IMR-90 (cell line): ENCODE results near the gene SLC15A3. TPM values are rescaled to one million over a fixed set of nuclear protein-coding genes. Genes with fewer than 3 reads are reported as not detected.
A peak's percentile ranks its signal among the peaks of the same experiment; 100 is the strongest.

Source experiments
- ATAC-seq: fragments of 200-7000 bp; cut with Tn5 transposase; 2 replicates; pipeline ENCODE4 v1.9.1; 2020; ENCODE audit warnings: low read depth, mild to moderate bottlenecking, moderate library complexity
- BruUV-seq: library from RNA; stranded (reverse); fragments of 400-500 nt; replicated peaks from 2 replicates; lab custom pipeline; 2021; lab: Mats Ljungman, UMichigan
- CTCF ChIA-PET: fragments of 300-600 bp; formaldehyde crosslinking; extraction: SDS; loops from one replicate; lab custom pipeline; 2021; ENCODE audit warnings: antibody characterized with exemption; lab: Yijun Ruan, JAX
- POLR2A ChIA-PET: fragments of 300-600 bp; sonication (Branson Sonifier 250); formaldehyde crosslinking; loops from one replicate; lab custom pipeline; 2022; ENCODE audit warnings: antibody characterized with exemption; ENCODE audit not compliant: unreplicated experiment; lab: Charles Lee
- DNase-seq: peaks from one replicate; pipeline ENCODE4 v3.0.0; 2013
- H2AFZ ChIP-seq: replicated peaks from 2 replicates; pipeline ENCODE3; 2013; ENCODE audit warnings: low read length, mild to moderate bottlenecking; ENCODE audit not compliant: poor library complexity
- H2AK5ac ChIP-seq: 2 replicates; pipeline ENCODE4 v1.6.1; 2013; ENCODE audit warnings: low read depth, low read length, inconsistent platforms
- H2AK9ac ChIP-seq: replicated peaks from 2 replicates; pipeline ENCODE3; 2013; ENCODE audit warnings: mild to moderate bottlenecking, low read depth, low read length, moderate library complexity; ENCODE audit not compliant: poor library complexity
- H2BK120ac ChIP-seq: 2 replicates; pipeline ENCODE4 v1.6.1; 2013; ENCODE audit warnings: low read depth, low read length, inconsistent platforms
- H2BK15ac ChIP-seq: 3 replicates; pipeline ENCODE4 v1.6.1; 2013; ENCODE audit warnings: low read depth, low read length, inconsistent platforms
- H2BK20ac ChIP-seq: 2 replicates; pipeline ENCODE4 v1.6.1; 2013; ENCODE audit warnings: low read depth, mild to moderate bottlenecking, inconsistent platforms, low read length, moderate library complexity
- H2BK5ac ChIP-seq: 2 replicates; pipeline ENCODE4 v1.6.1; 2013; ENCODE audit warnings: mild to moderate bottlenecking, low read depth, low read length, inconsistent platforms; ENCODE audit not compliant: poor library complexity, severe bottlenecking
- H3K14ac ChIP-seq: replicated peaks from 2 replicates; pipeline ENCODE4 v1.6.1; 2013; ENCODE audit warnings: low read depth, low read length, inconsistent platforms
- H3K18ac ChIP-seq: 2 replicates; pipeline ENCODE4 v1.6.1; 2013; ENCODE audit warnings: low read depth, low read length, control low read depth
- H3K23ac ChIP-seq: 2 replicates; pipeline ENCODE4 v1.6.1; 2013; ENCODE audit warnings: low read depth, low read length, inconsistent platforms
- H3K27ac ChIP-seq: 2 replicates; pipeline ENCODE4 v1.5.1; 2013; ENCODE audit warnings: mild to moderate bottlenecking, control low read depth, low read length; ENCODE audit not compliant: insufficient read depth
- H3K27me3 ChIP-seq: 2 replicates; pipeline ENCODE4 v1.6.1; 2013; ENCODE audit warnings: low read length; ENCODE audit not compliant: control insufficient read depth, insufficient read depth
- H3K36me3 ChIP-seq: 2 replicates; pipeline ENCODE4 v1.6.1; 2013; ENCODE audit warnings: low read length, mixed read lengths; ENCODE audit not compliant: control insufficient read depth, insufficient read depth
- H3K4ac ChIP-seq: 2 replicates; pipeline ENCODE4 v1.6.1; 2013; ENCODE audit warnings: low read depth, low read length, inconsistent platforms
- H3K4me1 ChIP-seq: 2 replicates; pipeline ENCODE4 v1.6.1; 2013; ENCODE audit warnings: low read length, mixed read lengths; ENCODE audit not compliant: control insufficient read depth, insufficient read depth
- H3K4me2 ChIP-seq: 2 replicates; pipeline ENCODE4 v1.6.1; 2013; ENCODE audit warnings: low read depth, mild to moderate bottlenecking, control low read depth, low read length, moderate library complexity
- H3K4me3 ChIP-seq: 2 replicates; pipeline ENCODE4 v1.5.1; 2013; ENCODE audit warnings: low read depth, mild to moderate bottlenecking, control low read depth, low read length, moderate library complexity; ENCODE audit not compliant: insufficient read depth
- H3K56ac ChIP-seq: 2 replicates; pipeline ENCODE4 v1.6.1; 2013; ENCODE audit warnings: low read length, inconsistent platforms; ENCODE audit not compliant: insufficient read depth; ENCODE audit errors: extremely low read depth
- H3K79me1 ChIP-seq, 2 experiments: 2 replicates each; pipeline ENCODE4 v1.6.1; 2013; ENCODE audit warnings: low read length in 2 of 2, inconsistent platforms in 1 of 2, low read depth in 1 of 2
- H3K9ac ChIP-seq: 2 replicates; pipeline ENCODE4 v1.6.1; 2013; ENCODE audit warnings: low read depth, low read length, control low read depth
- H3K9me1 ChIP-seq: 2 replicates; pipeline ENCODE4 v1.6.1; 2013; ENCODE audit warnings: low read length, inconsistent platforms; ENCODE audit not compliant: insufficient read depth
- H3K9me3 ChIP-seq: 2 replicates; pipeline ENCODE4 v1.6.1; 2013; ENCODE audit warnings: low read length; ENCODE audit not compliant: control insufficient read depth, insufficient read depth
- H4K20me1 ChIP-seq: 2 replicates; pipeline ENCODE4 v1.6.1; 2013; ENCODE audit warnings: low read length, inconsistent platforms; ENCODE audit not compliant: insufficient read depth
- H4K5ac ChIP-seq: 2 replicates; pipeline ENCODE4 v1.6.1; 2013; ENCODE audit warnings: mild to moderate bottlenecking, low read depth, low read length, control low read depth
- H4K8ac ChIP-seq, 2 experiments: 2 replicates each; pipeline ENCODE4 v1.6.1; 2013; ENCODE audit warnings: low read depth in 2 of 2, low read length in 2 of 2, control low read depth in 1 of 2, inconsistent platforms in 1 of 2
- H4K91ac ChIP-seq: 2 replicates; pipeline ENCODE4 v1.6.1; 2013; ENCODE audit warnings: low read depth, low read length, inconsistent platforms; ENCODE audit not compliant: insufficient read depth
- ELK1 ChIP-seq: fragments of 150-350 bp; IDR thresholded peaks from 2 replicates; pipeline ENCODE4 v1.6.1; 2016; ENCODE audit warnings: low read depth, mild to moderate bottlenecking, low read length, moderate library complexity, borderline replicate concordance
- WGBS, 2 experiments: methylation state at CpG; one replicate each; pipeline versions ENCODE4 v1.1.5 to v1.1.7; 2013; ENCODE audit warnings: missing lambda C conversion rate in 2 of 2; ENCODE audit not compliant: insufficient read length in 1 of 2; ENCODE audit errors: extremely low coverage in 2 of 2; 5-methylcytosine and 5-hydroxymethylcytosine counted together
- dilution Hi-C: fragments of 300-500 bp; cut with HindIII; formaldehyde crosslinking; loops from one replicate; pipeline ENCODE4 v1.14.3; 2018; ENCODE audit warnings: low sequenced_read_pairs; ENCODE audit not compliant: unreplicated experiment
- in situ Hi-C: fragments of 300-500 bp; cut with MboI; formaldehyde crosslinking; loops from 3 replicates; pipeline ENCODE4 v1.14.3; 2019; ENCODE audit warnings: low sequenced_read_pairs, inconsistent platforms, mixed read lengths
- intact Hi-C: fragments of 100-400 bp; cut with micrococcal nuclease; formaldehyde crosslinking; loops from 2 replicates; pipeline ENCODE4 v1.10.0; 2022
- polyA plus RNA-seq, 3 experiments: library from polyadenylated mRNA; depleted of rRNA; stranded (reverse); fragments of >200 nt; gene quantifications; 2 replicates each; pipeline ENCODE4 v1.2.3, GENCODE V29; 2012; ENCODE audit warnings: low replicate concordance in 1 of 3
- total RNA-seq: library from RNA; depleted of rRNA; stranded (reverse); fragments of >200 nt; gene quantifications from 2 replicates; pipeline ENCODE4 v1.2.3, GENCODE V29; 2012

SLC15A3 gene
- total and polyA plus RNA-seq, 2 of the 4 experiments (the other 2 are of a cell fraction) = 3.2 to 4.4 TPM

- WGBS, 2 experiments = 100% methylated on average over 1 of the region's 3 CpGs; no CpG with 5 or more reads in 1 of the 2 experiments
- peak overlapping the region; percentile 79 for H3K4me2 ChIP-seq
- H4K8ac ChIP-seq = peak overlapping the region; percentile 87 to 96
- peaks cover 3% of the 10 kb centered on the region; the same call in 1 of the 2 replicates for H3K27me3 ChIP-seq
- peak overlapping the region; percentile 80 for H3K9ac ChIP-seq
- intact Hi-C loops (no loop called here), in situ Hi-C loops (no loop called here), dilution Hi-C loops (no loop called here)
- H2BK20ac ChIP-seq = no peak overlapping the region
- peak overlapping the region; percentile 96 for H4K5ac ChIP-seq
- 0 out of 2 replicates have a peak overlapping the region, but pooled peaks have one; percentile 69 for H3K27ac ChIP-seq
- H3K79me1 ChIP-seq = no peaks in the 10 kb centered on the region; a peak in 1 of 4 replicates
- no peaks in the 10 kb centered on the region for H3K9me3 ChIP-seq
- no peaks in the 10 kb centered on the region for H4K20me1 ChIP-seq
- H2BK5ac ChIP-seq = no peak overlapping the region
- no peak for TF ChIP-seq ELK1
- ChIA-PET POLR2A (no interaction called here), CTCF (no interaction called here)
- peak overlapping the region; percentile 56 for H2BK120ac ChIP-seq
- H4K91ac ChIP-seq = peak overlapping the region; percentile 79; the same call in 1 of the 2 replicates
- BruUV-seq = no TSS peak
- H2AK9ac ChIP-seq = peak overlapping the region; percentile 21
- peak overlapping the region; percentile 21; the same call in 1 of the 2 replicates for H3K14ac ChIP-seq
- H3K23ac ChIP-seq = peak overlapping the region; percentile 10; the same call in 1 of the 2 replicates
- no peaks in the 10 kb centered on the region for H3K9me1 ChIP-seq
- no peak overlapping the region for H3K18ac ChIP-seq
- H3K56ac ChIP-seq = no peak overlapping the region
- no peak for DNase-seq
- peak overlapping the region; percentile 89 for H2AFZ ChIP-seq
- no peak overlapping the region for H3K4me3 ChIP-seq
- H3K36me3 ChIP-seq = no peaks in the 10 kb centered on the region
- no peak for ATAC-seq
- H3K4ac ChIP-seq = peak overlapping the region; percentile 57
- no peak overlapping the region; the same call in 2 of the 3 replicates for H2BK15ac ChIP-seq
- no peak overlapping the region for H2AK5ac ChIP-seq
- peaks cover 12% of the 10 kb centered on the region for H3K4me1 ChIP-seq
Measured at GRCh38 chr11:60952742-60953170, 780 bp upstream of the SLC15A3 start.
